ENCODE results near the gene ATOX1.
A peak's percentile ranks its signal among the peaks of the same experiment; 100 is the strongest.
"Not testable (repeated sequence)": the region's sequence is repeated elsewhere in the genome, so short reads cannot be mapped to it uniquely, and the experiment has no call there.

Gene ATOX1, protein sequence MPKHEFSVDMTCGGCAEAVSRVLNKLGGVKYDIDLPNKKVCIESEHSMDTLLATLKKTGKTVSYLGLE

GRCh38 chr5:151758430-151759241 is at the start of gene ATOX1:
TSS of gene ATOX1 (minus strand) at chr5:151758631. CDS start at chr5:151758551, 80 bp downstream.
- DNase-seq = peak; percentile 55

- no peak for DNase-seq
Measured at GRCh38 chr5:151805414-151806223, 47.2 kb upstream of the ATOX1 start.

- no peak for DNase-seq
Measured at GRCh38 chr5:151800532-151800931, 42.1 kb upstream of the ATOX1 start.

DNA sequence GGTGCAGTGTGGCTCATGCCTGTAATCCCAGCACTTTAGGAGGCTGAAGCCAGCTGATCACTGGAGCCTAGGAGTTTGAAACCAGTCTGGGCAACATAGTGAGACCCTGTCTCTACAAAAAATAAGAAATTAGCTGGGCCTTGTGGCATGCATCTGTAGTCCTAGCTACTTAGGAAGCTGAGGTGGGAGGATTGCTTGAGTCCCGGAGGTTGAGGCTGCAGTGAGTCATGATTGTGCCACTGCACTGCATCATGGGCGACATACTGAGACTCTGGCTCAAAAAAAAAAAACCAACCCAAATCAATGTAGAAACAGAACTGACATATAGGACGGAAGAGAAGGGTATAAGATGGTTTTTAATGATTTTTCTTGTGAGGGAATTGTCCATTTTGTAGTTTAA is 41.0 kb upstream of the ATOX1 start:
- no peak for DNase-seq

GRCh38 chr5:151798674-151799073 is 40.2 kb upstream of the ATOX1 start:
- no peak for DNase-seq

DNA sequence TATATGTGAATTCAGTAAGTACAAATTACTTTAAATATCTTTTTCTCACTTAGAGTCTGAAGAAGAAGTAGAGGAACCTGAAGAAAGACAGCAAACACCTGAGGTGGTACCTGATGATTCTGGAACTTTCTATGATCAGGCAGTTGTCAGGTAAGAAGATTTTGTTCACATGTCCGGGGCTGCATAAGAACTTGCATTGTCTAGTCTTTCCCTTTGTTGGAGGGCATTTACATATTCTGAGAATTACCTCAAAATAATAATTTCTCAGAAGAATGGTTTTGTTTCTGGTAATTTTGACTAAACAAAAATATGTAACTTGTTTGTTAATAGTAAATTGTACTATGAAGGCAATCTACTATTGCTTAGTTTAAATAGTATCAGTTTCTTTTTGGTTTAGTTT is 37.0 kb upstream of the ATOX1 start:
- no peak for DNase-seq

GRCh38 chr5:151793358-151793757 is 34.9 kb upstream of the ATOX1 start:
- DNase-seq = no peak

GRCh38 chr5:151787817-151788216 is 29.4 kb upstream of the ATOX1 start:
- DNase-seq = no peak

DNA sequence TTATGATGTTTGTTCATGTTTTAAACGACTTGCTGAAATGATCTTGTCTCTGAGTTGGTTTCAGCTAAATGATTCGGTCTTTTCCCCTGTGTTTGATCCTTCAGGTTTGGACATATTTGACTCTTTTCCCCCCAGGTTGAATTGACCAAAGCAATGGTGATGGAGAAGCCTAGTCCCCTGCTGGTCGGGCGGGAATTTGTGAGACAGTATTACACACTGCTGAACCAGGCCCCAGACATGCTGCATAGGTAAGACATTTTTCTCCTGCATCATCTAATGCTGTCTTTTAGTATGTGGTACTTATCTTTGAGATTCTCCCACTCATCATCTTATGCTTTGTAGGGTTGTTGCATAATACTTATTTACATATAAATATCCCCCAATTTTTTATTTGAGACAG is 28.0 kb upstream of the ATOX1 start:
- no peak for DNase-seq

DNA sequence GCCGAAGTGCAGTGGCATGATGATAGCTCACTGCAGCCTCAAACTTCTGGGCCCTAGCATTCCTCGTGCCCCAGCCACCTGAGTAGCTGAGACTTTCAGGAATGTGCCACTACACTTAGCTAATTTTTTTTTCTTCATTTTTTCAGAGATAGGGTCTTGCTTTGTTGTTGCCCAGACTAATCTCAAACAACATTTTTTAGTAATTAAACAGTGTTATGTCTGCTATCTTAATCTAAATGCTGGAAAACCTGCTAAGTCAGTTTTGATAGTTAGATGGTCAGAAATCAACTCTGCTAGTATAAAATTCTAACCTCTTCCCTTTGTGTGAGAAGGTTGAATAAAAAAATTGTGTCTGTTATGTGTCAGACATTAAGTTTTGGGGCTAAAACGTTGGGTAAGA is 25.7 kb upstream of the ATOX1 start:
- DNase-seq = no peak

GRCh38 chr5:151783664-151784063 is 25.2 kb upstream of the ATOX1 start:
- DNase-seq = not testable (repeated sequence)

DNA sequence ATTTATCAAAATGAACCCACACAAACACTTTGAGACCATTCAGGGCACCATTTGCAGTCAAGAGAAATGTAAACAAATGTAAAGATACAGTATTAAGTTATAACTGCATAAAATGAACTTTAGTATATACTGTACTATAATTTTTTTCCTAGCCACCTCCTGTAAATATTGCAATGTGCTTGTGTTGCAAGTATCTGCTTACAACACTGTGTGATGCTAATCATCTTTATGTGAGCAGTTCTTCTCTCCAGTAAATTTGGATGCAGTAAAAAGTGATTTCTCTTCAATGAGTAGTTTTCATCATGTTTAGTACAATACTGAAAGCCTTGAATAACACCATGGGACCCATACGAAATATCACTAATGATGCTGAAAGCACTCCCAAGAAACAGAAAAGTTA is 22.8 kb upstream of the ATOX1 start:
- no peak for DNase-seq

GRCh38 chr5:151780348-151780747 is 21.9 kb upstream of the ATOX1 start:
- no peak for DNase-seq

GRCh38 chr5:151779531-151780125 is 21.2 kb upstream of the ATOX1 start:
- DNase-seq = no peak

DNA sequence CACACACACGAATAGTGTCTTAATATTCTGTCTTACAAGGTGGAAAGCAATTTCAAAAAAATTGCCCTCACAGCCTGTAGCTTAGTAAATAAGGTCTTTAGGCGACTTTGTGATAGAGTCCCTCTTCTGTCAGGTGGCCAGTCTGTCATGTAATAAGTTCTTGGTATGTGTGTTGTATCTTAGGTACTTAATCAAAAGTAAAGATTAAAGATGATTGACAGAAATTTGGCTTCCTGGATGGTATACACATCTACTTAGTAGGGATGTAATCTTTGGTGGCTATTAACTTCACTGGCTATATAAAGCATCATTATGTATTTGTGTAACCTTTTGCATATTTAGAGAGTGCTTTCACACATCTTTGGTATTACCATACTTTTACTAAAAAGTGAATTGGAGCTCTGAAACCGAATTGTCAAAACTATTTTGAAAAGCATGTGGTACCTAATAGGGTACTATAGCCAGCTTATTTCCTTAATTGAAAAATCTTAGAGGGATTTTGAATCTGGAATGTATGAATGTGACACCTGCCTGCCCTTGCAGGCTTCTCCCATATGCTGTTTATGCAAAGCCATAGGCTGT is 16.7 kb upstream of the ATOX1 start:
- no peak for DNase-seq

GRCh38 chr5:151773951-151774350 is 15.5 kb upstream of the ATOX1 start:
- no peak for DNase-seq

GRCh38 chr5:151772846-151773561 is 14.6 kb upstream of the ATOX1 start:
- no peak for DNase-seq

GRCh38 chr5:151772029-151772845 is 13.8 kb upstream of the ATOX1 start:
- DNase-seq = peak; percentile 25

- DNase-seq = peak; percentile 98
Measured at GRCh38 chr5:151771259-151772028, 13.0 kb upstream of the ATOX1 start, which contains the start of gene G3BP1. TSS of gene G3BP1 (plus strand) at chr5:151771954. CDS start at chr5:151786621, 14,667 bp downstream.

DNA sequence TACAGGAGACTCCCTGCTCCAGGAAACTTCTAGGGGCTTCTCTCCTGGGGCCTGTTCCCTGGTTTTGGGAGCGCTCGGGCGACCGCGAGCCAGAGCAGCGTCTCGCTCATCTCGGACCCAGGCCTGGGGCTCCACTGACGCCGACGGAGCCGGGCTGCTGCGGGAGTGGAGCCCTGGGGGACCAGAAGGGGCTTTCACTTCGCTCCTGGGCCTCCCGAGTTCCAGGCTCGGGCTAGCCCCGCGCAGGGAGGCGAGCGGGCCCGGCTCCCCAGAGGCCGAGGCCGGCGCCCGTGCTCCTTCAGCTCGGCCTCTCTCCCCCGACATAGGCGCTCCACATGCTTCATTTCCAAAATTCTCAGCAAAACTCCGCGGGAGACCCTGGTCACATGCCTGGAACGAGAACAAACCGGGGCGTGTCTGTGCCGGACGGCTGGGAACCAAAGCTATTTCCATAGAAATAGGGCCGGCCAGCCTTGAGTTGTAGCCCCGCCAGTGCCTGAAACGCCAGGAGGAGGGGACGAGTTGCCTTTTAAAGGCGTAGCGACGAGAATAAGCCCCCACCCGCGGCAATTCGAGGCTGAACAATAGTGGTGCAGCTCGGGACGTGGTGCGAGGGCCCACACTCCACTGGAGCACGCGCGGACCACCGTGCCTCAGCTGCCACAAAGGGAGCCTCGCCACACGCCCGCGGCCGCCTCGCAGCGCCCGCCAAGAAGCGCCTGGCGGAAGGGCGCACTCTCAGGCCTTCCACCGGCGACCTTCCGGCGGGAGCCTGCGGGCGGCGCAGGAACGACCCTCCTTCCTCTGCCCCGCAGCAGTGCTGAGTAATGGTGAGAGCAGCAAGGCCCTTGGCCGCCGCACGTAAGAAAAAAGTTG is 12.2 kb upstream of the ATOX1 start:
- DNase-seq = peak; percentile 45
